ENCODE data around the gene TIGIT. TPM values are rescaled to one million over a fixed set of nuclear protein-coding genes. Genes with fewer than 3 reads are reported as not detected.

Gene TIGIT
- total and polyA plus RNA-seq, 10 of the 15 experiments (the other 5 are each of a cell fraction or from before 2014, with no cell fraction given), result 0.08 to 4.7 (median 0.94) TPM

DNA sequence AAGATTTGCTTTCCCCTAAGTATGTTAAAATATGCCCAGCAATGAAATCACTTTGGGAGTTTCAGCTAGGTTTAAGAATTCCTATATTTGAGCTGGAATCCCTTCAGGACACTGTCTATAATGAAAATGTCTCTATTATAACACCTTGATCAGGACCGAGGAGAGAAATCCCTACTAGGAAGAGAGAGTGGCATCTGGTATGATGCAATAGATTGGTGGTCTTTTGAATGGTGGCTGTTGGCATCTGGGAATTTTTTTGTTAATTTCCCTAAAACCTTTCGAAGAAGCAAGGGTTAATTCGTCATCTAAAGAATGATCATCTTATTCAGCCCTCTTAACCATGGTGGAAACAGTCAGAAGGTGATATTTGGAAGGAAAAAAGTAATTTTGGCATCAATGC, 43.0 kb downstream of the TIGIT start:
- Histone ChIP-seq H3K27ac (ENCODE audit: control insufficient read depth, insufficient read depth) (no peak overlapping the region), H3K79me2 (ENCODE audit: control insufficient read depth, insufficient read depth, low read length) (no peaks in the 10 kb centered on the region), H3K4me3 (no peak overlapping the region), H3K27me3 (replicated peaks in 1 of 2; ENCODE audit: control insufficient read depth in 2 of 2, insufficient read depth in 2 of 2, low read length in 1 of 2) (no peaks in the 10 kb centered on the region), H3K4me2 (ENCODE audit: control insufficient read depth, insufficient read depth) (no peak overlapping the region), H2AFZ (ENCODE audit: control insufficient read depth, low read depth, low read length) (no peak overlapping the region), H3K9ac (ENCODE audit: control insufficient read depth, insufficient read depth, low read length) (no peak overlapping the region), H3K36me3 (ENCODE audit: control insufficient read depth in 2 of 2, insufficient read depth in 2 of 2, low read length in 1 of 2) (peaks cover 0 to 3% of the 10 kb centered on the region in 2 experiments; a peak in 1 of 4 replicates), H3K9me3 (replicated peaks; ENCODE audit: control insufficient read depth, insufficient read depth, low read length) (peaks cover 5% of the 10 kb centered on the region; the same call in 2 of the 3 replicates), H4K20me1 (ENCODE audit: control insufficient read depth, insufficient read depth) (no peaks in the 10 kb centered on the region), H3K4me1 (ENCODE audit: control insufficient read depth, insufficient read depth, low read length) (peaks cover 14% of the 10 kb centered on the region; the same call in 1 of the 2 replicates)
- in situ Hi-C loops (cut with MboI) (no loop called here), intact Hi-C loops (cut with micrococcal nuclease; ENCODE audit: unreplicated experiment) (no loop called here)
- FAIRE-seq, result no peak
- no TSS peak for BruUV-seq (replicated peaks)
- ChIA-PET POLR2A (interaction anchor here (1.2 kb wide), 1 partner anchor 13 kb away, joined by 4 read pairs; no protein-coding TSS in a partner anchor), SMC1A (ENCODE audit: uncharacterized antibody, unreplicated experiment) (interaction anchor here (1.0 to 5.1 kb wide), 6 partner anchors 10 to 44 kb away, joined by 3 to 54 read pairs (median 6); partner anchors contain the start of gene TIGIT), CTCF (interaction anchor here (0.8 to 4.4 kb wide), 14 partner anchors 9 to 186 kb away, joined by 3 to 32 read pairs (median 6); partner anchors contain the start of gene TIGIT), RAD21 (ENCODE audit: unreplicated experiment) (interaction anchor here (1.0 to 4.7 kb wide), 4 partner anchors 9 to 44 kb away, joined by 3 to 38 read pairs (median 3); partner anchors contain the start of gene TIGIT)
- 80% methylated on average over 3 of the region's 3 CpGs for WGBS (ENCODE audit: insufficient coverage, insufficient replicate concordance, low lambda C conversion rate, missing lambda C conversion rate)
- no peak for ATAC-seq
- DNase-seq (ENCODE audit: low read depth, low spot score), result no peak
- TF ChIP-seq BHLHE40 (IDR thresholded peaks at IDR 0.05; ENCODE audit: borderline replicate concordance in 1 of 2, low read depth in 2 of 2, low read length in 1 of 2) (no peak), NFXL1 (IDR thresholded peaks at IDR 0.05; ENCODE audit: borderline replicate concordance) (no peak)
- TF ChIP-seq, protein P1, sequence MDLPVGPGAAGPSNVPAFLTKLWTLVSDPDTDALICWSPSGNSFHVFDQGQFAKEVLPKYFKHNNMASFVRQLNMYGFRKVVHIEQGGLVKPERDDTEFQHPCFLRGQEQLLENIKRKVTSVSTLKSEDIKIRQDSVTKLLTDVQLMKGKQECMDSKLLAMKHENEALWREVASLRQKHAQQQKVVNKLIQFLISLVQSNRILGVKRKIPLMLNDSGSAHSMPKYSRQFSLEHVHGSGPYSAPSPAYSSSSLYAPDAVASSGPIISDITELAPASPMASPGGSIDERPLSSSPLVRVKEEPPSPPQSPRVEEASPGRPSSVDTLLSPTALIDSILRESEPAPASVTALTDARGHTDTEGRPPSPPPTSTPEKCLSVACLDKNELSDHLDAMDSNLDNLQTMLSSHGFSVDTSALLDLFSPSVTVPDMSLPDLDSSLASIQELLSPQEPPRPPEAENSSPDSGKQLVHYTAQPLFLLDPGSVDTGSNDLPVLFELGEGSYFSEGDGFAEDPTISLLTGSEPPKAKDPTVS (IDR thresholded peaks at IDR 0.05; ENCODE audit: low read depth, low read length), result no peak
- TF ChIP-seq, protein P2, sequence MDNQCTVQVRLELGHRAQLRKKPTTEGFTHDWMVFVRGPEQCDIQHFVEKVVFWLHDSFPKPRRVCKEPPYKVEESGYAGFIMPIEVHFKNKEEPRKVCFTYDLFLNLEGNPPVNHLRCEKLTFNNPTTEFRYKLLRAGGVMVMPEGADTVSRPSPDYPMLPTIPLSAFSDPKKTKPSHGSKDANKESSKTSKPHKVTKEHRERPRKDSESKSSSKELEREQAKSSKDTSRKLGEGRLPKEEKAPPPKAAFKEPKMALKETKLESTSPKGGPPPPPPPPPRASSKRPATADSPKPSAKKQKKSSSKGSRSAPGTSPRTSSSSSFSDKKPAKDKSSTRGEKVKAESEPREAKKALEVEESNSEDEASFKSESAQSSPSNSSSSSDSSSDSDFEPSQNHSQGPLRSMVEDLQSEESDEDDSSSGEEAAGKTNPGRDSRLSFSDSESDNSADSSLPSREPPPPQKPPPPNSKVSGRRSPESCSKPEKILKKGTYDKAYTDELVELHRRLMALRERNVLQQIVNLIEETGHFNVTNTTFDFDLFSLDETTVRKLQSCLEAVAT (IDR thresholded peaks at IDR 0.05), result no peak
- TF ChIP-seq, protein P3, sequence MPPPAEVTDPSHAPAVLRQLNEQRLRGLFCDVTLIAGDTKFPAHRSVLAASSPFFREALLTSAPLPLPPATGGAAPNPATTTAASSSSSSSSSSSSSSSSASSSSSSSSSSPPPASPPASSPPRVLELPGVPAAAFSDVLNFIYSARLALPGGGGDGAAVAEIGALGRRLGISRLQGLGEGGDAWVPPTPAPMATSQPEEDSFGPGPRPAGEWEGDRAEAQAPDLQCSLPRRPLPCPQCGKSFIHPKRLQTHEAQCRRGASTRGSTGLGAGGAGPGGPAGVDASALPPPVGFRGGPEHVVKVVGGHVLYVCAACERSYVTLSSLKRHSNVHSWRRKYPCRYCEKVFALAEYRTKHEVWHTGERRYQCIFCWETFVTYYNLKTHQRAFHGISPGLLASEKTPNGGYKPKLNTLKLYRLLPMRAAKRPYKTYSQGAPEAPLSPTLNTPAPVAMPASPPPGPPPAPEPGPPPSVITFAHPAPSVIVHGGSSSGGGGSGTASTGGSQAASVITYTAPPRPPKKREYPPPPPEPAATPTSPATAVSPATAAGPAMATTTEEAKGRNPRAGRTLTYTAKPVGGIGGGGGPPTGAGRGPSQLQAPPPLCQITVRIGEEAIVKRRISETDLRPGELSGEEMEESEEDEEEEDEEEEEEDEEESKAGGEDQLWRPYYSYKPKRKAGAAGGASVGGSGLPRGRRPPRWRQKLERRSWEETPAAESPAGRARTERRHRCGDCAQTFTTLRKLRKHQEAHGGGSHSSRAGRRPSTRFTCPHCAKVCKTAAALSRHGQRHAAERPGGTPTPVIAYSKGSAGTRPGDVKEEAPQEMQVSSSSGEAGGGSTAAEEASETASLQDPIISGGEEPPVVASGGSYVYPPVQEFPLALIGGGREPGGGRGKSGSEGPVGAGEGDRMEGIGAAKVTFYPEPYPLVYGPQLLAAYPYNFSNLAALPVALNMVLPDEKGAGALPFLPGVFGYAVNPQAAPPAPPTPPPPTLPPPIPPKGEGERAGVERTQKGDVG (CRISPR knock-in tag; IDR thresholded peaks at IDR 0.05), result no peak
- TF ChIP-seq, protein P4, sequence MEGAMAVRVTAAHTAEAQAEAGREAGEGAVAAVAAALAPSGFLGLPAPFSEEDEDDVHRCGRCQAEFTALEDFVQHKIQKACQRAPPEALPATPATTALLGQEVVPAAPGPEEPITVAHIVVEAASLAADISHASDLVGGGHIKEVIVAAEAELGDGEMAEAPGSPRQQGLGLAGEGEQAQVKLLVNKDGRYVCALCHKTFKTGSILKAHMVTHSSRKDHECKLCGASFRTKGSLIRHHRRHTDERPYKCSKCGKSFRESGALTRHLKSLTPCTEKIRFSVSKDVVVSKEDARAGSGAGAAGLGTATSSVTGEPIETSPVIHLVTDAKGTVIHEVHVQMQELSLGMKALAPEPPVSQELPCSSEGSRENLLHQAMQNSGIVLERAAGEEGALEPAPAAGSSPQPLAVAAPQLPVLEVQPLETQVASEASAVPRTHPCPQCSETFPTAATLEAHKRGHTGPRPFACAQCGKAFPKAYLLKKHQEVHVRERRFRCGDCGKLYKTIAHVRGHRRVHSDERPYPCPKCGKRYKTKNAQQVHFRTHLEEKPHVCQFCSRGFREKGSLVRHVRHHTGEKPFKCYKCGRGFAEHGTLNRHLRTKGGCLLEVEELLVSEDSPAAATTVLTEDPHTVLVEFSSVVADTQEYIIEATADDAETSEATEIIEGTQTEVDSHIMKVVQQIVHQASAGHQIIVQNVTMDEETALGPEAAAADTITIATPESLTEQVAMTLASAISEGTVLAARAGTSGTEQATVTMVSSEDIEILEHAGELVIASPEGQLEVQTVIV (IDR thresholded peaks at IDR 0.05; ENCODE audit: borderline replicate concordance, partially characterized antibody), result no peak
- TF ChIP-seq, protein P5, sequence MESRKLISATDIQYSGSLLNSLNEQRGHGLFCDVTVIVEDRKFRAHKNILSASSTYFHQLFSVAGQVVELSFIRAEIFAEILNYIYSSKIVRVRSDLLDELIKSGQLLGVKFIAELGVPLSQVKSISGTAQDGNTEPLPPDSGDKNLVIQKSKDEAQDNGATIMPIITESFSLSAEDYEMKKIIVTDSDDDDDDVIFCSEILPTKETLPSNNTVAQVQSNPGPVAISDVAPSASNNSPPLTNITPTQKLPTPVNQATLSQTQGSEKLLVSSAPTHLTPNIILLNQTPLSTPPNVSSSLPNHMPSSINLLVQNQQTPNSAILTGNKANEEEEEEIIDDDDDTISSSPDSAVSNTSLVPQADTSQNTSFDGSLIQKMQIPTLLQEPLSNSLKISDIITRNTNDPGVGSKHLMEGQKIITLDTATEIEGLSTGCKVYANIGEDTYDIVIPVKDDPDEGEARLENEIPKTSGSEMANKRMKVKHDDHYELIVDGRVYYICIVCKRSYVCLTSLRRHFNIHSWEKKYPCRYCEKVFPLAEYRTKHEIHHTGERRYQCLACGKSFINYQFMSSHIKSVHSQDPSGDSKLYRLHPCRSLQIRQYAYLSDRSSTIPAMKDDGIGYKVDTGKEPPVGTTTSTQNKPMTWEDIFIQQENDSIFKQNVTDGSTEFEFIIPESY (IDR thresholded peaks at IDR 0.05), result no peak
- TF ChIP-seq, protein P6, sequence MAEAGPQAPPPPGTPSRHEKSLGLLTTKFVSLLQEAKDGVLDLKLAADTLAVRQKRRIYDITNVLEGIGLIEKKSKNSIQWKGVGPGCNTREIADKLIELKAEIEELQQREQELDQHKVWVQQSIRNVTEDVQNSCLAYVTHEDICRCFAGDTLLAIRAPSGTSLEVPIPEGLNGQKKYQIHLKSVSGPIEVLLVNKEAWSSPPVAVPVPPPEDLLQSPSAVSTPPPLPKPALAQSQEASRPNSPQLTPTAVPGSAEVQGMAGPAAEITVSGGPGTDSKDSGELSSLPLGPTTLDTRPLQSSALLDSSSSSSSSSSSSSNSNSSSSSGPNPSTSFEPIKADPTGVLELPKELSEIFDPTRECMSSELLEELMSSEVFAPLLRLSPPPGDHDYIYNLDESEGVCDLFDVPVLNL (IDR thresholded peaks at IDR 0.05; ENCODE audit: low read depth, low read length), result no peak

All from GM12878 (cell line).